Keratinocyte (primary cell): ENCODE data around the gene GNA14. TPM values are rescaled to one million over a fixed set of nuclear protein-coding genes. Genes with fewer than 3 reads are reported as not detected.

Experiments
- DNase-seq: peaks from one replicate; pipeline ENCODE4 v3.0.0-alpha.2; 2011; ENCODE audit warnings: low read depth, missing footprints, low spot score
- FAIRE-seq: peaks from 2 replicates; lab custom pipeline; 2011; peaks lifted over from hg19 to GRCh38; lab: Jason Lieb, UNC
- H2AFZ ChIP-seq: 2 replicates; pipeline ENCODE4 v1.6.0; 2012; ENCODE audit warnings: low read length, control low read depth, inconsistent platforms; ENCODE audit not compliant: control insufficient read depth
- H3K27ac ChIP-seq: 2 replicates; pipeline ENCODE4 v1.5.1; 2011; ENCODE audit warnings: low read length; ENCODE audit not compliant: control insufficient read depth, insufficient read depth
- H3K27me3 ChIP-seq: 3 replicates; pipeline ENCODE4 v1.6.0; 2011; ENCODE audit warnings: low read length; ENCODE audit not compliant: control insufficient read depth, insufficient read depth; ENCODE audit errors: extremely low read depth
- H3K36me3 ChIP-seq, 2 experiments: 2 replicates in 1 of 2; 3 replicates in 1 of 2; pipeline ENCODE4 v1.5.1; 2011; ENCODE audit warnings: low read length in 2 of 2, mild to moderate bottlenecking in 1 of 2; ENCODE audit not compliant: control insufficient read depth in 2 of 2, insufficient read depth in 2 of 2; ENCODE audit errors: extremely low read depth in 1 of 2
- H3K4me1 ChIP-seq: 3 replicates; pipeline ENCODE4 v1.5.1; 2011; ENCODE audit warnings: low read length; ENCODE audit not compliant: control insufficient read depth, insufficient read depth; ENCODE audit errors: extremely low read depth
- H3K4me2 ChIP-seq: 3 replicates; pipeline ENCODE4 v1.6.0; 2011; ENCODE audit warnings: low read depth, low read length; ENCODE audit not compliant: control insufficient read depth, insufficient read depth; ENCODE audit errors: extremely low read depth
- H3K4me3 ChIP-seq, 3 experiments: fragments of 200-600 bp in 1 of 3; sonication (generic) in 1 of 3; 2 replicates in 2 of 3; 3 replicates in 1 of 3; pipeline ENCODE4 v1.5.1; 2011 to 2016; ENCODE audit warnings: low read length in 3 of 3, mild to moderate bottlenecking in 3 of 3, control low read depth in 2 of 3, inconsistent platforms in 1 of 3, low read depth in 1 of 3, mixed read lengths in 1 of 3, mixed run types in 1 of 3, moderate library complexity in 1 of 3; ENCODE audit not compliant: control insufficient read depth in 2 of 3, insufficient read depth in 2 of 3; ENCODE audit errors: extremely low read depth in 1 of 3
- H3K79me2 ChIP-seq: 2 replicates; pipeline ENCODE4 v1.6.0; 2012; ENCODE audit warnings: low read length; ENCODE audit not compliant: control insufficient read depth, insufficient read depth
- H3K9ac ChIP-seq: 3 replicates; pipeline ENCODE4 v1.6.0; 2011; ENCODE audit warnings: low read length; ENCODE audit not compliant: control insufficient read depth, insufficient read depth; ENCODE audit errors: extremely low read depth
- H3K9me1 ChIP-seq: 3 replicates; pipeline ENCODE4 v1.6.0; 2011; ENCODE audit warnings: low read length; ENCODE audit not compliant: control insufficient read depth, insufficient read depth; ENCODE audit errors: extremely low read depth
- H3K9me3 ChIP-seq: 2 replicates; pipeline ENCODE4 v1.5.1; 2012; ENCODE audit warnings: low read depth, low read length; ENCODE audit not compliant: control insufficient read depth
- H4K20me1 ChIP-seq: 3 replicates; pipeline ENCODE4 v1.6.0; 2011; ENCODE audit warnings: low read length; ENCODE audit not compliant: control insufficient read depth, insufficient read depth; ENCODE audit errors: extremely low read depth
- CTCF ChIP-seq, 3 experiments: IDR thresholded peaks in 1 of 3; conservative IDR thresholded peaks in 1 of 3; optimal IDR thresholded peaks in 1 of 3; 2 replicates in 2 of 3; 3 replicates in 1 of 3; pipeline versions ENCODE3 to v1.5.1; 2011; ENCODE audit warnings: low read length in 3 of 3, mild to moderate bottlenecking in 3 of 3, moderate library complexity in 2 of 3, control low read depth in 1 of 3, inconsistent platforms in 1 of 3; ENCODE audit not compliant: insufficient read depth in 2 of 3; ENCODE audit errors: extremely low read depth in 1 of 3
- EZH2 ChIP-seq: IDR thresholded peaks from one replicate; pipeline ENCODE4 v1.6.1; 2012; ENCODE audit warnings: inconsistent platforms, mild to moderate bottlenecking, low read length, moderate library complexity
- dilution Hi-C: fragments of 300-500 bp; cut with MboI; formaldehyde crosslinking; loops from one replicate; pipeline ENCODE4 v1.7.0; 2020; ENCODE audit warnings: low sequenced_read_pairs; ENCODE audit not compliant: extremely low pct_ligation_motif_present
- polyA plus RNA-seq, 5 experiments: library from polyadenylated mRNA; depleted of rRNA in 3 of 5; stranded (reverse) in 3 of 5; stranded (forward) in 1 of 5; unstranded in 1 of 5; fragments of >200 nt; gene quantifications; 1 replicate in 1 of 5; 2 replicates in 3 of 5; 3 replicates in 1 of 5; pipeline versions ENCODE4 v1.2.1 to v1.2.3, GENCODE V29; 2011 to 2012; ENCODE audit warnings: missing spikeins in 2 of 5, low read depth in 1 of 5, low replicate concordance in 1 of 5

GNA14 gene
- polyA plus RNA-seq, 1 donor (not counting 4 experiments of a cell fraction or from before 2014, with no cell fraction given), result not detected

- Histone ChIP-seq H4K20me1 (no peaks in the 10 kb centered on the region), H3K27me3 (no peaks in the 10 kb centered on the region), H3K4me3 (no peak overlapping the region), H3K4me2 (no peak overlapping the region), H3K79me2 (no peaks in the 10 kb centered on the region), H3K9me3 (no peaks in the 10 kb centered on the region), H3K36me3 (no peaks in the 10 kb centered on the region), H3K27ac (no peak overlapping the region), H2AFZ (no peak overlapping the region), H3K4me1 (no peaks in the 10 kb centered on the region), H3K9me1 (no peaks in the 10 kb centered on the region), H3K9ac (no peak overlapping the region)
- dilution Hi-C loops, result no loop called here
- FAIRE-seq (no peak), DNase-seq (no peak)
- TF ChIP-seq EZH2 (no peak), CTCF (optimal IDR thresholded peaks at IDR 0.05 in 1 of 3, IDR thresholded peaks at IDR 0.05 in 1 of 3, conservative IDR thresholded peaks at IDR 0.05 in 1 of 3; ENCODE audit: extremely low read depth in 1 of 3, insufficient read depth in 2 of 3, low read length in 3 of 3) (no peak)
These were observed 43.8 kb downstream of the GNA14 start for GRCh38 chr9:77604316-77604715.

- dilution Hi-C loops, result no loop called here
- Histone ChIP-seq H3K27me3 (no peaks in the 10 kb centered on the region), H3K4me1 (peaks cover 3% of the 10 kb centered on the region), H3K36me3 (no peaks in the 10 kb centered on the region), H3K9ac (no peak overlapping the region), H3K4me2 (no peak overlapping the region), H3K4me3 (no peak overlapping the region), H3K9me1 (no peaks in the 10 kb centered on the region), H3K27ac (no peak overlapping the region), H4K20me1 (no peaks in the 10 kb centered on the region), H2AFZ (no peak overlapping the region), H3K79me2 (no peaks in the 10 kb centered on the region), H3K9me3 (no peaks in the 10 kb centered on the region)
- DNase-seq (no peak), FAIRE-seq (no peak)
- TF ChIP-seq EZH2, result no peak
- no peak for TF ChIP-seq CTCF (optimal IDR thresholded peaks at IDR 0.05 in 1 of 3, IDR thresholded peaks at IDR 0.05 in 1 of 3, conservative IDR thresholded peaks at IDR 0.05 in 1 of 3; ENCODE audit: extremely low read depth in 1 of 3, insufficient read depth in 2 of 3, low read length in 3 of 3)
These were observed 45.3 kb downstream of the GNA14 start for GRCh38 chr9:77602852-77603251.
